Measurements from ENCODE around the gene GALNT11.
"Not testable (repeated sequence)": the region's sequence is repeated elsewhere in the genome, so short reads cannot be mapped to it uniquely, and the experiment has no call there.

- not testable (repeated sequence) for TF ChIP-seq POLR2A, CTCF, EP300, POLR2AphosphoS5 (IDR thresholded peaks at IDR 0.05)
These were observed 2.3 kb downstream of the GALNT11 start for GRCh38 chr7:152027491-152028365.
